H1 (cell line): Measurements from ENCODE around the gene SRSF7. TPM values are rescaled to one million over a fixed set of nuclear protein-coding genes. Genes with fewer than 3 reads are reported as not detected.

Experiments
- ASH2L ChIP-seq: fragments of 200-600, 300-600 bp; sonication (generic); IDR thresholded peaks from one replicate; pipeline ENCODE4 v1.7.1; 2017; ENCODE audit warnings: low read length
- polyA plus RNA-seq, 7 experiments: library from polyadenylated mRNA; depleted of rRNA in 3 of 7; stranded (reverse) in 5 of 7; unstranded in 2 of 7; fragments of >200 nt in 5 of 7; fragments of 200-250 nt in 2 of 7; gene quantifications; 1 replicate in 5 of 7; 2 replicates in 1 of 7; 4 replicates in 1 of 7; pipeline versions ENCODE4 v1.2.1 to v1.2.3, GENCODE V29; 2011 to 2013; ENCODE audit warnings: missing spikeins in 2 of 7, mixed read lengths in 2 of 7
- total RNA-seq: library from RNA; stranded (reverse); fragmentation: NEBNext Ultra II Directional; extraction: Animal tissue kit (Norgen Biotek cat#: 25700); gene quantifications from 2 replicates; pipeline ENCODE4 v1.2.1, GENCODE V29; 2021

SRSF7 gene
- total and polyA plus RNA-seq, 2 of the 8 experiments (the other 6 are each of a cell fraction or from before 2014, with no cell fraction given) = 370 to 415 TPM

- no peak for TF ChIP-seq ASH2L
- TF ChIP-seq, all 59 proteins: peak for 0
These were observed 22.5 kb downstream of the SRSF7 start (continued) for GRCh38 chr2:38728694-38729093.
